ENCODE data around the gene MYO9B.
"Not testable (repeated sequence)": the region's sequence is repeated elsewhere in the genome, so short reads cannot be mapped to it uniquely, and the experiment has no call there.

MYO9B gene

DNA sequence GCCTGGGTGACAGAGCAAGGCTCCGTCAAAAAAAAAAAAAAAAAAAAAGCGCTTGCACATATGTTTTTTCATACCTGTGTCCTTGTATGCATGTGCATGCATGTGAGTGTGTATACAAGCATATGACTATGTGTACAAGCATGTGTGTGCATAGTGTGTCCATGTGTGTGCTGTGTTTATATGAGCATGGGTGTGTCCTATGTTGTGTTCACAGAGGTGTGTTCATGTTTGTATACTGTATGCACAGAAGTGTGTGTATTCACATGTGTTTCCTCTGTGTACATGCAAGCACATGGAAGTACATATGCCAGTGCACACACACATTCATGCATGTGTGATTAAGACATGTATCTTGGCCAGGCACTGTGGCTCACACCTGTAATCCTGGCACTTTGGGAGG is 17.1 kb downstream of the MYO9B start:
- DNase-seq (ENCODE audit: low read depth), result no peak

GRCh38 chr19:17094694-17095093 is 19.1 kb downstream of the MYO9B start:
- not testable (repeated sequence) for DNase-seq (ENCODE audit: low read depth)

DNA sequence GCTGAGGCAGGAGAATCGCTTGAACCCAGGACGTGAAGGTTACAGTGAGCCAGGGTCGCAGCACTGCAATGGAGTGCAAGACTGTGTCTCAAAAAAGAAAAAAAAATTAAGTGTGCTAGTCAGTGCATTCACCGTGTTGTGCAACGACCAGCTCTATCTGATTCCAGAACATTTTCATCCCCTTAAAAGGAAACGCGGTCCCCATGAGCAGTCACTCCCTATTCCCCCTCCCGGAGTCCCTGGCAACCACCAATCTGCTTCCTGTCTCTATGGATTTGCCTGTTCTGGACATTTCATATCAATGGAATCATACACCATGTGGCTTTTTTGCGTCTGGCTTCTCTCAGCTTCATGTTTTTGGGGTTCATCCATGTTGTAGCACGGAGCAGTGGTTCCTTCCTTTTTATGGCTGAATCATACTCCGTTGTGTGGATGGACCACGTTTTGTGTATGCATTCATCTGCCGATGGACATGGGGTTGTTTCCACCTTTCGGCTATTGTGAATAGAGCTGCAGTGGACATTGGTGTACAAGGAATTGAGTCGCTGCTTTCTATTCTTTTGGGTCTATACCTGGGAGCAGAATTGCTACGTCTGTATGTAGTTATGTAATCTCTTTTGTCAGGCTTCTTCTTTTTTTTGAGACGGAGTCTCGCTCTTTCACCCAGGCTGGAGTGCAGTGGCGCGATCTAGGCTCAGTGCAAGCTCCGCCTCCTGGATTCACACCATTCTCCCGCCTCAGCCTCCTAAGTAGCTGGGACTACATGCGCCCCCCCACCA is 19.8 kb downstream of the MYO9B start:
- DNase-seq (ENCODE audit: low read depth), result no peak

DNA sequence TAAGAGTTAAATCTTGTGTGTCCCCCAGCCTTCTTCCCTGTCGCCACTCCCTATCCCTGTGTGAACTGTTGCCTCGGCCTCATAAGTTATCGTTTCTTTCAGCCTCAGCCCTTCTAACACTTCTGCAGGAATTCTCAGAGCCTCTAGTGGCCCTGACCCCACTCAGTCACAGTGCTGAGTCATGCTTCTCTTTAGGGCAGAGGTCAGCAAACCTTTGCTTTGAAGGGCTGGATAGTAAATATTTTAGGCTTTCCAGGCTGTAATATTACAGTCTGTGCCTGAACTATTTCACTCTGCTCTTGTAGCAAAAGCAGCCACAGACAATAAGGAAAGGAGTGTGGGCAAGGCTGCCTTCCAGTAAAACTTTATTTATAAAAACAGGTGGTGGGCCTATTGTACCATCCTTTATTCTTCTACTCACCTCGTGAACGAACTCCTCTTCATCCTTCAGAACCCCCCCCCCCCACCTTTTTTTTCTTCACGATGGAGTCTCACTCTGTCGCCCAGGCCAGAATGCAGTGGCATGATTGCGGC is 22.1 kb downstream of the MYO9B start:
- DNase-seq (ENCODE audit: low read depth), result no peak

DNA sequence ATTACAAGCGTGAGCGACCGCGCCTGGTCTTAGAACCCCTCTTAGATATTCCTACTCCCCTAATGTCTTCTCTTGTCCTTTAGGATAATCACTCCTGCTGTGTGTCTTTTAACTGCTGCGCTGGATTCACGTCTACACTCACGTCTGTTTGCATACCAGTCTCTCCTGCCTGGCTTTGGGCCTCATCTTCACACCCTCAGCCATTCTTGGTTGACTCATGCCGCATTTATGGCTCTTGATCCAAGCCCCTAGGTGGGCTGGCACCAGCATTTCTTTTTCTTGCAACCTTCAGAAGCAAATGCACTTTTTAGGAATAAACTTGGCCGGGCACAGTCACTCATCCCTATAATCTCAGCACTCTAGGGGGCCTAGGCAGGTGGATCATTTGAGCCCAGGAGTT is 22.7 kb downstream of the MYO9B start:
- no peak for DNase-seq (ENCODE audit: low read depth)

DNA sequence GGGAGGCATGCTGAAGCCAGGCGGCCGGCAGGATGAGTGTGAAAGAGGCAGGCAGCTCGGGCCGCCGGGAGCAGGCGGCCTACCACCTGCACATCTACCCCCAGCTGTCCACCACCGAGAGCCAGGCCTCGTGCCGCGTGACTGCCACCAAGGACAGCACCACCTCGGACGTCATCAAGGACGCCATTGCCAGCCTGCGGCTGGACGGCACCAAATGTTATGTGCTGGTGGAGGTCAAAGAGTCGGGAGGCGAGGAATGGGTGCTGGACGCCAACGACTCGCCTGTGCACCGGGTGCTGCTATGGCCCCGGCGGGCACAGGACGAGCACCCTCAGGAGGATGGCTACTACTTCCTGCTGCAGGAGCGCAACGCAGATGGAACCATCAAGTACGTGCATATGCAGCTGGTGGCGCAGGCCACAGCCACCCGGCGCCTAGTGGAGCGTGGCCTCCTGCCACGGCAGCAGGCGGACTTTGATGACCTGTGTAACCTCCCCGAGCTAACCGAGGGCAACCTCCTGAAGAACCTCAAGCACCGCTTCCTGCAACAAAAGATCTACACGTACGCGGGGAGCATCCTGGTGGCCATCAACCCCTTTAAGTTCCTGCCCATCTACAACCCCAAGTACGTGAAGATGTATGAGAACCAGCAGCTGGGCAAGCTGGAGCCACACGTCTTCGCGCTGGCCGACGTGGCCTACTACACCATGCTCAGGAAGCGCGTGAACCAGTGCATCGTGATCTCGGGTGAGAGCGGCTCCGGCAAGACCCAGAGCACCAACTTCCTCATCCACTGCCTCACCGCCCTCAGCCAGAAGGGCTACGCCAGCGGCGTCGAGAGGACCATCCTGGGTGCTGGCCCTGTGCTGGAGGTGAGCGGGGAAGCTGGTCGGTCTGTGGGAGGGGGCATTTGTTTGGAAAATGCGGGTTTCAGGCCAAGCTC is 26.4 kb downstream of the MYO9B start:
- DNase-seq (ENCODE audit: low read depth), result no peak

GRCh38 chr19:17103177-17103576 is 27.6 kb downstream of the MYO9B start:
- DNase-seq (ENCODE audit: low read depth), result no peak

DNA sequence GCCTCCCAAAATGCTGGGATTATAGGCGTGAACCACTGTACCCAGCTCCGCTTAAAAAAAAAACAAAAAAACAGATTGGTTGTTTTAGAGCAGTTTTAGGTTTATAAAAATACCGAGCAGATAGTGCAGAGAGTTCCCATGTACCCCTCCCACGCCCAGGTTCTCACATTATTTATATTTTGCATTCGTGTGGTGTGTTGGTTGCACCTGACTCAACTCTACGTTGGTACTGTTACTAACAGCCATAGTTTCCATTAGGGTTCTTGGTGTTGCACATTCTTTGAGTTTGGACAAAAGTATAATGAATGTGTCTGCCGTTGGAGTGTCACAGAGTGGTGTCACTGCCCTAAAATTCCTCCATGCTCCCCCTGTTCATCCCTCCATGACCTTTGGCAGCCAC is 29.1 kb downstream of the MYO9B start:
- DNase-seq (ENCODE audit: low read depth), result no peak

DNA sequence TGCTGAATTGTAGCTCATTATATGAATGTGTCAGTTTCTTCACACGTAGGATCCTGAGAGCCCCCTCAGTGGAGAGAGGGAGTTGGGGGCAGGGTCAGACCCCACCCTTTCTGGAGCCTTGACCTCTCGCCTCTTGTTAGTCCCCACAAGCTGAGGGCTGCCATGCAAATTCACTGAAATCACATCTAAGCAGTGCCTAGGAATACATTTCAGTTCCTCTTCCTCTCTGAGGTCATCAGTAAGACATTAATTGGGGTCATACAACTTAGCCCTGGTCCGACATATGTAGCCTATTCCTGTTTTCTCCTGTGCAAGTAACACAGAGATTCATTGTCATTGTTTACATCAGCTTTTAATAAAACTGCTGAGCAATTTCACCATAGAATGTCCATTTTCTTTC is 30.0 kb downstream of the MYO9B start:
- DNase-seq (ENCODE audit: low read depth), result no peak

- DNase-seq (ENCODE audit: low read depth), result not testable (repeated sequence)
Observed at GRCh38 chr19:17106964-17107363, 31.4 kb downstream of the MYO9B start.

DNA sequence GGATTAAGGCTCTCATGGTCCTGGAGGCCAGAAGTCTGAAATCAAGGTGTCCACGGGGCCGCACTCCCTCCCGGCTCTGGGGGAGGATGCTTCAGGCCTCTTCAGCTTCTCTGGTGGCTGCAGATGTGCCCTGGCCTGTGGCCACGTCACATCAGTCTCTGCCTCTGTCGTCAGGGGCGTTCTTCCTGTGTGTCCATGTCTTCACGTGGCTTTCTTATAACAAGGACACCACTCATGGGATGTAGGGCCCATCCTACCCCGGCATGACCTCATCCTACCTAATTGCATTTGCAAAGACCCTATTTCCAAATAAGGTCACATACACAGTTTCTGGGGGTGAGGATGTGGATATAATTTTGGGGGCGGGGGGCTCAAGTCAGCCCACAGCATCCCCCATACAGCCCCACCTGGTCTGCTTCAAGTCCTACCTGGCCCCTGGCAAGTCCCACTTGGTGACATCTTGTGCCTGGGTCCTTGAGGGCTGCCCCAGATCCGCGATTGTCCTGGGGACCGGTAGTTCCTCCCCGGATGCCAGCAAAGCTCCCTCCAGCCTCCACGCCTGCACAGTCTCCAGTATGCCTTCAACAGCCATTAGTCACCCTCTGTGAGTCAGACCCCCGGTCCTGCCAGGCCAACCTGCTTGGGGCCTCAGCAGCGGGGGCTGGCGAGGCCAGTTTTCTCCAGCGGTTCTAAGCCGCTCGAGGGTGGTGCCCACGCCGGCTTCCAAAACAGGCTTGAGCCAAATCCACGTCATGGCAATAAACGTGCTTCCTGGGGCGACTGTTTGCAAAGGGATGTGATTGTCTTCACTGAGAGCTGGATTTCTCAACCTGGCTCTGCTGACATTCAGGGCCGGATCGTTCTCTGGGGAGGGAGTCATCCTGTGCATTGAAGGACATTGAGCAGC is 32.2 kb downstream of the MYO9B start:
- DNase-seq (ENCODE audit: low read depth), result no peak

GRCh38 chr19:17108453-17108784 is 32.8 kb downstream of the MYO9B start:
- no peak for DNase-seq (ENCODE audit: low read depth)

DNA sequence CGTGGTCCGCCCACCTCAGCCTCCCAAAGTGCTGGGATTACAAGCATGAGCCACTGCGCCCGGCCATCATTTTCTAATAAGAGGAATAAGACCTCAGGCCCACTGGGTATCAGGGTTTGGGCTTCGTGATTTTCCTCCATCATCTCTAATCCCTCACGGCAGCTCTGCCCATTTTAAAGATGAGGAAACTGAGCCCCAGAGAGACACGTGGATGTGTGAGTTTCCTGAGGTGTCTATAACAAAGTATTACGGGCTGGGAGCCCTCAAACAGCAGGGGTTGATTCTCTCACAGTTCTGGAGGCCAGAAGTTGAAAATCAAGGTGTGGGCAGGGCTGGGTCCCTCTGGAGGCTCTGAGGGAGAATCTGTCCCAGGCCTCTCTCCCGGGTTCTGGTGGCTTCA is 33.7 kb downstream of the MYO9B start:
- DNase-seq (ENCODE audit: low read depth), result no peak

DNA sequence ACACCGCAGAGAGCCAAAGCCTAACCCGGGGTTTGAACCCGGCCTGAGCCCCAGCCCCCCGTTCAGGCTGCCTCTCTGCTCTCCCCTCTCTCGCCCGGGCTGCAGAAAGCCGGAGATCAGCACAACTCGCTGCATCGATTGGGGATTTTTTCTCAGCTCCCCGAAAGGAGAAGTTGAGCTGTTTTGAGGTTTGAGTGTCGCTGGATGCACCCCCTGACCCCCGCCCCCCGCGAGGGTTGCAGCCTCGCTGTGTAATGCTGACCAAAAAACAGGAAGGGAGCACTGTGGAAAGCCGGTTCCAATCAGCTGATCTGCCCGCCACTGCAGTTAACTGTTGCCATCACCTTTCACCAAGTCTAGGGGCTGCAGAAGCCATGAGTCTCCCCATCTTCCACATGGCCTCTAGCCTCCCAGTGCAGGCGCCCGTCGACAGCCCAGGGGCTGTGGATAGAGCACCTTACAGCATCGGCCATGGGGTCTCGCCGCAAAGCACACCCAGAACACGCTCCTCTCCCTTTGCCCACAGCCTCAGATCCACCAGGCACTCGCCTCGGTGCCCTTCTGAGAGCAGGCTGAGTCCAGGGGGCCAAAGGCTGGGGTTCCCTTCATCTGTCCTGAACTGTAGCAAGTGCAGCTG is 34.5 kb downstream of the MYO9B start:
- DNase-seq (ENCODE audit: low read depth), result no peak

- DNase-seq (ENCODE audit: low read depth), result no peak
Observed at GRCh38 chr19:17110599-17110966, 35.0 kb downstream of the MYO9B start.

- DNase-seq (ENCODE audit: low read depth), result no peak
Observed at GRCh38 chr19:17111766-17112165, 36.2 kb downstream of the MYO9B start.

DNA sequence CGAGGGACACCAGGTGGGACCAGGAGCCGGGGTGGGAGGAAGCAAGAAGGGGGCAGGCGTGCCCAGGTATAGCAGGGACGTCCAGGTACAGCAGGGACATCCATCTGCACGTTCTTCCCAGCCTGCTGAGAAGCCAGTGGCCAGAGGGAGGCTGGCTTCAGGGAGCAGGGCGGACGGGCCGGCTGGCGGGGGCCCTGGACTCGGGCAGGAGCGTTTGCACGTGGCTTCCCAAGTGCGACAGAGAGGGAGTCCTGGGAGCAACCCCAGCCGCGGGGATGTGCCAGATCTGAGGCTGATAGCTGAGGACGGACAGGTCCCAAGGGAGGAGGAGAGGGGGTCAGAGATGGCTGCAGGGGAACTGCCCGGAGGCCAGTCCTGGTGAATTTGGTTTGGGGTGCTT is 36.7 kb downstream of the MYO9B start:
- DNase-seq (ENCODE audit: low read depth), result no peak

DNA sequence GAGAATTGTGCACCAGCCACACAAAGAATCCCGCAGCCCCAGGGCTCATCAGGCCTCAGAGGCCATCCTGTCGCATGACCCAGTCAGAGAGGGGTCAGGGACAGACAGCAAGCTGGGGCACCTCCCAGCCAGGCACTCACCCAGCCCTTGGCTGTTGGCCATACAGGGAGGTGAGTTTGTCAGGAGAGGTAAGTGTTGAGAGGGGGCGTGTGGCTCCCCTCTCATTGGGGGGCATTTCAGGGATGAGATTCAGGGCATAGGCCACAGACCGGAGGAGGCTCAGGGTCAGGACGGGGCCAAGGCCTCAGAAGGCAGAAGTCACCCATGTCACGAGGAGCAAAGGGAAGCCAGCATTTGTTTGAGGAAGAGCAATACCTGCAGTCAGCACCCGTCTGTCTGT is 37.1 kb downstream of the MYO9B start:
- no peak for DNase-seq (ENCODE audit: low read depth)

- DNase-seq (ENCODE audit: low read depth), result no peak
Observed at GRCh38 chr19:17113127-17113785, 37.7 kb downstream of the MYO9B start.

- DNase-seq (ENCODE audit: low read depth), result no peak
Observed at GRCh38 chr19:17114414-17114831, 38.8 kb downstream of the MYO9B start.

Data from activated gamma-delta T cell treated with anti-CD3 and anti-CD28 coated beads, Interleukin-2, amount 50 U/mL, for 16 hours (primary cell).